ENCODE data around the gene GFRA1. TPM values are rescaled to one million over a fixed set of nuclear protein-coding genes. Genes with fewer than 3 reads are reported as not detected.

GFRA1 gene
- polyA plus RNA-seq, 1 donor (not counting 4 experiments of a cell fraction or from before 2014, with no cell fraction given) = not detected

GRCh38 chr10:116130006-116130405 lies 143.0 kb downstream of the GFRA1 start:
- Histone ChIP-seq H3K4me3 (ENCODE audit: control insufficient read depth in 2 of 3, extremely low read depth in 1 of 3, insufficient read depth in 2 of 3, low read depth in 1 of 3, low read length in 3 of 3) (no peak overlapping the region), H3K4me2 (ENCODE audit: control insufficient read depth, extremely low read depth, insufficient read depth, low read depth, low read length) (no peak overlapping the region), H3K27me3 (ENCODE audit: control insufficient read depth, extremely low read depth, insufficient read depth, low read length) (no peaks in the 10 kb centered on the region), H3K27ac (ENCODE audit: control insufficient read depth, insufficient read depth, low read length) (no peak overlapping the region), H3K79me2 (ENCODE audit: control insufficient read depth, insufficient read depth, low read length) (no peaks in the 10 kb centered on the region), H2AFZ (ENCODE audit: control insufficient read depth, low read length) (no peak overlapping the region), H4K20me1 (ENCODE audit: control insufficient read depth, extremely low read depth, insufficient read depth, low read length) (no peaks in the 10 kb centered on the region), H3K36me3 (ENCODE audit: control insufficient read depth in 2 of 2, extremely low read depth in 1 of 2, insufficient read depth in 2 of 2, low read length in 2 of 2) (no peaks in the 10 kb centered on the region), H3K4me1 (ENCODE audit: control insufficient read depth, extremely low read depth, insufficient read depth, low read length) (no peaks in the 10 kb centered on the region), H3K9ac (ENCODE audit: control insufficient read depth, extremely low read depth, insufficient read depth, low read length) (no peak overlapping the region), H3K9me3 (ENCODE audit: control insufficient read depth, low read depth, low read length) (no peaks in the 10 kb centered on the region), H3K9me1 (ENCODE audit: control insufficient read depth, extremely low read depth, insufficient read depth, low read length) (no peaks in the 10 kb centered on the region)
- no peak for FAIRE-seq
- no peak for TF ChIP-seq CTCF (optimal IDR thresholded peaks at IDR 0.05 in 1 of 3, IDR thresholded peaks at IDR 0.05 in 1 of 3, conservative IDR thresholded peaks at IDR 0.05 in 1 of 3; ENCODE audit: extremely low read depth in 1 of 3, insufficient read depth in 2 of 3, low read length in 3 of 3)
- TF ChIP-seq EZH2 (IDR thresholded peaks at IDR 0.05; ENCODE audit: low read length) = no peak
- no peak for DNase-seq (ENCODE audit: low read depth, low spot score)
- dilution Hi-C loops (cut with MboI; ENCODE audit: extremely low pct_ligation_motif_present, low sequenced_read_pairs) = no loop called here

GRCh38 chr10:116126954-116127695 lies 145.9 kb downstream of the GFRA1 start:
- H2AFZ ChIP-seq (ENCODE audit: control insufficient read depth, low read length) = peak overlapping the region; percentile 66
- no peaks in the 10 kb centered on the region for H3K9me3 ChIP-seq (ENCODE audit: control insufficient read depth, low read depth, low read length)
- dilution Hi-C loops (cut with MboI; ENCODE audit: extremely low pct_ligation_motif_present, low sequenced_read_pairs) = no loop called here
- H3K4me3 ChIP-seq (ENCODE audit: control insufficient read depth in 2 of 3, extremely low read depth in 1 of 3, insufficient read depth in 2 of 3, low read depth in 1 of 3, low read length in 3 of 3) = no peak overlapping the region
- H3K9me1 ChIP-seq (ENCODE audit: control insufficient read depth, extremely low read depth, insufficient read depth, low read length) = no peaks in the 10 kb centered on the region
- H3K4me2 ChIP-seq (ENCODE audit: control insufficient read depth, extremely low read depth, insufficient read depth, low read depth, low read length) = no peak overlapping the region
- H3K27me3 ChIP-seq (ENCODE audit: control insufficient read depth, extremely low read depth, insufficient read depth, low read length) = no peaks in the 10 kb centered on the region
- no peak overlapping the region for H3K9ac ChIP-seq (ENCODE audit: control insufficient read depth, extremely low read depth, insufficient read depth, low read length)
- TF ChIP-seq CTCF (optimal IDR thresholded peaks at IDR 0.05 in 1 of 3, IDR thresholded peaks at IDR 0.05 in 1 of 3, conservative IDR thresholded peaks at IDR 0.05 in 1 of 3; ENCODE audit: extremely low read depth in 1 of 3, insufficient read depth in 2 of 3, low read length in 3 of 3) (no peak), EZH2 (IDR thresholded peaks at IDR 0.05; ENCODE audit: low read length) (no peak)
- H3K27ac ChIP-seq (ENCODE audit: control insufficient read depth, insufficient read depth, low read length) = no peak overlapping the region
- no peaks in the 10 kb centered on the region for H4K20me1 ChIP-seq (ENCODE audit: control insufficient read depth, extremely low read depth, insufficient read depth, low read length)
- FAIRE-seq = no peak
- no peaks in the 10 kb centered on the region for H3K36me3 ChIP-seq (ENCODE audit: control insufficient read depth in 2 of 2, extremely low read depth in 1 of 2, insufficient read depth in 2 of 2, low read length in 2 of 2)
- DNase-seq (ENCODE audit: low read depth, low spot score) = no peak
- H3K79me2 ChIP-seq (ENCODE audit: control insufficient read depth, insufficient read depth, low read length) = no peaks in the 10 kb centered on the region
- H3K4me1 ChIP-seq (ENCODE audit: control insufficient read depth, extremely low read depth, insufficient read depth, low read length) = no peaks in the 10 kb centered on the region
